Naive B cell (primary cell): ENCODE measurements around the gene GGT1. TPM values are rescaled to one million over a fixed set of nuclear protein-coding genes. Genes with fewer than 3 reads are reported as not detected.
"Not testable (repeated sequence)": the region's sequence is repeated elsewhere in the genome, so short reads cannot be mapped to it uniquely, and the experiment has no call there.

Source experiments
- ATAC-seq, 2 donors: fragments of 150-1000 bp; cut with Tn5 transposase; 2 replicates each; pipeline ENCODE4 v1.10.0; 2021; ENCODE audit warnings: low read depth in 2 of 2, mild to moderate bottlenecking in 2 of 2, moderate library complexity in 2 of 2
- DNase-seq: peaks from one replicate; pipeline ENCODE4 v3.0.0; 2022
- H3K27ac Mint-ChIP-seq, 6 donors: one replicate each; pipeline ENCODE4 v1.8.0; 2020 to 2022; ENCODE audit warnings: mild to moderate bottlenecking in 6 of 6, mixed read lengths in 6 of 6, moderate library complexity in 5 of 6, inconsistent platforms in 2 of 6
- H3K27me3 Mint-ChIP-seq, 3 donors: one replicate each; pipeline ENCODE4 v1.8.0; 2021 to 2022; ENCODE audit warnings: mixed read lengths in 3 of 3, mild to moderate bottlenecking in 1 of 3
- H3K36me3 Mint-ChIP-seq, 2 donors: one replicate each; pipeline ENCODE4 v1.8.0; 2020 to 2022; ENCODE audit warnings: mixed read lengths in 2 of 2, inconsistent platforms in 1 of 2, mild to moderate bottlenecking in 1 of 2
- H3K4me1 Mint-ChIP-seq, 3 donors: one replicate each; pipeline ENCODE4 v1.8.0; 2020 to 2022; ENCODE audit warnings: mixed read lengths in 3 of 3, inconsistent platforms in 1 of 3, mild to moderate bottlenecking in 1 of 3, moderate library complexity in 1 of 3
- H3K4me3 Mint-ChIP-seq, 8 donors: one replicate each; pipeline ENCODE4 v1.8.0; 2020 to 2022; ENCODE audit warnings: mild to moderate bottlenecking in 8 of 8, mixed read lengths in 8 of 8, moderate library complexity in 8 of 8, inconsistent platforms in 2 of 8
- H3K9me3 Mint-ChIP-seq, 7 donors: one replicate each; pipeline ENCODE4 v1.8.0; 2020 to 2022; ENCODE audit warnings: mixed read lengths in 7 of 7, mild to moderate bottlenecking in 5 of 7, inconsistent platforms in 2 of 7, moderate library complexity in 1 of 7
- polyA plus RNA-seq, 6 donors: library from polyadenylated mRNA; unstranded; fragments of 300-500 nt; fragmentation: Illumina TruSeq; gene quantifications; one replicate each; pipeline ENCODE4 v1.2.3, GENCODE V29; 2021; ENCODE audit warnings: low read depth in 6 of 6

GGT1 gene
- polyA plus RNA-seq, 6 donors from 2014 or later: 0.17 to 0.90 (median 0.70) TPM; not detected in 2

DNA sequence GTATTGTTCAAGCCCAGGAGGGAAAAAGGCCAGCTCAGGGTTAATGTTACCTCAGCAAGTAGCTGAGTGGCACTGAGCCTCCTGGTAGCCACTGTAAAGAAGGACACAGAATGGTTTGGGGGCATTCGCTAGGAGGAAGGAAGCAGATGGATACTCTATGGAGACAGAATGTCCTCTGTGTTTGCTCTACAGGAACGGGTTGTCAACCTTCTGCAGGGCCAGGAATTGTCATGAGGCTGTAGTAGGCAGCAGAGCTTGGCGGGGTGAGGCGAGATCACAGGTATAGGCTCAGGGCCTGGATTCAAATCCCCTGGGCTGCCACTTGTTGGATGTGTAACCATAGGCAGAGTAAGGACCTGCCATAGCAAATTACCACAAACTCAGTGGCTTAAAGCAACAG is 7.1 kb upstream of the GGT1 start:
- H3K27me3 Mint-ChIP-seq: peaks cover 0 to 28% (median 5%) of the 10 kb centered on the region in 3 donors
- H3K4me3 Mint-ChIP-seq: no peak overlapping the region
- H3K4me1 Mint-ChIP-seq: peaks cover 6 to 9% (median 8%) of the 10 kb centered on the region in 3 donors
- H3K27ac Mint-ChIP-seq: peak overlapping the region in 1 of 6 donors; percentile 36
- peaks cover 0 to 1% (median 0%) of the 10 kb centered on the region in 7 donors for H3K9me3 Mint-ChIP-seq
- no peak for ATAC-seq
- no peak for DNase-seq
- H3K36me3 Mint-ChIP-seq: no peaks in the 10 kb centered on the region

DNA sequence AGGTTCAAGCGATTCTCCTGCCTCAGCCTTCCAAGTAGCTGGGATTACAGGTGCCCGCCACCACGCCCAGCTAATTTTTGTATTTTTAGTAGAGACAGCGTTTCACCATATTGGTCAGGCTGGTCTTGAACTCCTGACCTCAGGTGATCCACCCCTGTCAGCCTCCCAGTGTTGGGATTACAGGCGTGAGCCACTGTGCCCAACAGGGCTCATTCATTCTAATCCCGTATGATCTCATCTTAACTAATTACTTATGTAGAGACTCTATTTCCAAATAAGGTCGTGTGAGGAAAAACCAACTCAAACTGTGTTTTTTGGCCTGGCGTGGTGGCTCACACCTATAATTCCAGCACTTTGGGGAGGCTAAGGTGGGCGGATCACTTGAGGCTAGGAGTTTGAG is 5.9 kb upstream of the GGT1 start:
- H3K4me3 Mint-ChIP-seq, H3K27ac Mint-ChIP-seq, H3K9me3 Mint-ChIP-seq, ATAC-seq, H3K36me3 Mint-ChIP-seq, DNase-seq: not testable (repeated sequence)
- peaks cover 0 to 15% (median 4%) of the 10 kb centered on the region in 3 donors for H3K27me3 Mint-ChIP-seq
- H3K4me1 Mint-ChIP-seq: peaks cover 6 to 10% (median 8%) of the 10 kb centered on the region in 3 donors

DNA sequence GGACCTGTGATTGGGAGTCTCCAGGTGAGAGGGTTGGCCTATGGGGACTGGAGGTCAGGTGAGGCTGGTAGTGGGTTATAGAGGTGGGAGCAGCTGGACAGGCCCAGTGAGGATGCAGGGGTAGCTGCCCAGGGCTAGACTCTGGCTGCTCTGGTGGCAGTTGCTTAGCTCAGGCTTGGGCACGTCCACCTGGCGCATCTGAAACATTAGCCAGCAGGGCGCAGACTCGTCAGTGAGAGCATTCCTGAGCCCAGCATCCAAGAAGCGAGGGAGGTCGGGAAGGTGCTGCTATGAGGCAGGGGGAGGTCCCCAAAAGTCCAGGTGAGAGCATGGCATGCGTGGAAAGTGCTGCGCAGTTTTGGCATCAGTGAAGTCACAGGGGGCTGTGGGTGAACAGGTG is 3.5 kb upstream of the GGT1 start:
- Mint-ChIP-seq H3K4me3 (no peak overlapping the region), H3K4me1 (peaks cover 13 to 21% (median 15%) of the 10 kb centered on the region in 3 donors), H3K36me3 (no peaks in the 10 kb centered on the region), H3K27me3 (peaks cover 0 to 10% (median 0%) of the 10 kb centered on the region in 3 donors), H3K27ac (peak overlapping the region in 3 of 6 donors; percentile 22 to 63 (median 53)), H3K9me3 (peaks cover 0 to 1% (median 0%) of the 10 kb centered on the region in 7 donors)
- no peak for DNase-seq
- no peak for ATAC-seq

DNA sequence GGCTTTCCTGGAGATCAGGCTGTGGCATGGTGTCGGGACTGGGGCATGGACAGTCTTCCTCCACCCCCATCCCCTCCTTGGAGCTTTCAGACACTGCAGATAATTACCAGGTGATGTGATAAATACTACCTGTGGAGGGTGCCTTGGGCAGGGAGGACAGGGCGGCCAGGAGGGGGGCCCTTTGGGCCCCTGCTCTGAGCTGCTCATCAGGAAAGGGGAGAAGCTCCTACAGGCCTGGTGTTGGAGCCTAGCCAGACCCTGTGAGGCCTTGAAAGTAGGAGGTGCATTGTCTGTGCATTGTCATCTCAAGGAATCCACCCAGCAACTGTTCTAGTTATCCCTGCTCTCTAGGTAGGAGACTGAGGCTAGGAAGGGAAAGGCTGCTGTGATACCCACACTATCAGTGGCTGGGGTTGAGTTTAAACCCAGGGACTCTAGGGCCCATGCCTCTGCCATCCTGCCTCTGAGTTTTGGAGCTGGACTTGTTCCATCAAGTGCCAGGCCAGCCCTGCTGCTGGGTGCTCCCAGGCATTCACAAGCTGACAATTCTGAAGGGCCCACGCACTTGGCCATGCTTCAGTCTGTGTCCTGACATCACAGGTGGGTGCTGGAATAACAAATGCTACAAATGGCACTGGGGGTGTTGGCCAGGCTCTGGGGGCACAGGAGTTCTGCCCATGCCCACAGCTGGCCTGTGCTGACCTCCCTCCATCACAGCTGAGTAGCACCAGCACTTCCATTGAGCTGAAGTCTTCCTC is 2.9 kb upstream of the GGT1 start:
- not testable (repeated sequence) for H3K9me3 Mint-ChIP-seq, H3K4me3 Mint-ChIP-seq, DNase-seq, H3K36me3 Mint-ChIP-seq, ATAC-seq, H3K27me3 Mint-ChIP-seq
- peak overlapping the region in 2 of 6 donors; percentile 22 to 63 for H3K27ac Mint-ChIP-seq
- H3K4me1 Mint-ChIP-seq: peaks cover 13 to 21% (median 15%) of the 10 kb centered on the region in 3 donors

DNA sequence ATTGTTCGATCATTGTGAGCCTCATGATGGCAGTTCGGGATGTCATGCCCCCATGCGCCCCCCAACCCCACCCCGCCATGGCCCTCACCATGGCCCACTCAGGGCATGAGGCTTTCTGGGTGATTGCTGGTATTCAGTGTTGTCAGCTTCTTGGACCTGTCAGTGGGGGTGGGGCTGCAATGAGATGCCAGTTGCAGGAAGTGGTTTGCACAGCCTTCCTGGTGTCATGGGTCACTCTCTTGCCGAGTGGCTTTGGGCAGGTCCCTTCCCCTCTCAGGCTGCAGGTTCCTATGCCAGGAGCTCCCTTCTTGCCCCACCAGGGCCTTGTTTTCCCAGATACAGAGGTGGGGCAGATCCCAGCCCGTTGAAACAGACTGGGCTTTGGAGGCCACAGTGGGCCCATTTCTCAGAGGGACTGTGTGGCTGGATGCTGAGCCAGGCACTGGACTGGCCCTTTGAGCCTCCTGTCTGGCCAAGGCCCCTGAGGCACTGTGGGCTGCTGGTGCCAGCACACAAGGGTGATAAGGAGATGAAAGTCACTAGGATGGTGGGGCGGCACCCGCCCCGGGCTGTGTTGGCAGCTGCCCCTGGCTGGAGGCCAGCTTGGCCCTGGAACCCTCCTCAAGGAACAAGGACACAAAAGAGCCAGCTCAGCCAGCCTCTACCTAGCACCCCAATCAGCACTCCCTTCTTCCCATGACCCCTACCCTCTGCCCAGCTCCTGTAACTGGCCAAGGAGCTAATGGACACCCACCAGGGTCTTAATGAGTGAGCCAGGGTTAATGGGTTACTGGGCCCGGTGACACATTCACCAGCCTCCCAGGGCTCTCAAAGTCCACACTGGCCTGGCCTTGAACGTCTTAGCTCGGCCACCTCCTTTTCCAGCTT is 1.5 kb upstream of the GGT1 start:
- Mint-ChIP-seq H3K27ac (peak overlapping the region in 2 of 6 donors; percentile 42 to 53), H3K9me3 (peaks cover 0 to 1% (median 0%) of the 10 kb centered on the region in 7 donors), H3K36me3 (no peaks in the 10 kb centered on the region), H3K27me3 (no peaks in the 10 kb centered on the region), H3K4me3 (no peak overlapping the region), H3K4me1 (peaks cover 13 to 21% (median 15%) of the 10 kb centered on the region in 3 donors)
- no peak for ATAC-seq
- no peak for DNase-seq

DNA sequence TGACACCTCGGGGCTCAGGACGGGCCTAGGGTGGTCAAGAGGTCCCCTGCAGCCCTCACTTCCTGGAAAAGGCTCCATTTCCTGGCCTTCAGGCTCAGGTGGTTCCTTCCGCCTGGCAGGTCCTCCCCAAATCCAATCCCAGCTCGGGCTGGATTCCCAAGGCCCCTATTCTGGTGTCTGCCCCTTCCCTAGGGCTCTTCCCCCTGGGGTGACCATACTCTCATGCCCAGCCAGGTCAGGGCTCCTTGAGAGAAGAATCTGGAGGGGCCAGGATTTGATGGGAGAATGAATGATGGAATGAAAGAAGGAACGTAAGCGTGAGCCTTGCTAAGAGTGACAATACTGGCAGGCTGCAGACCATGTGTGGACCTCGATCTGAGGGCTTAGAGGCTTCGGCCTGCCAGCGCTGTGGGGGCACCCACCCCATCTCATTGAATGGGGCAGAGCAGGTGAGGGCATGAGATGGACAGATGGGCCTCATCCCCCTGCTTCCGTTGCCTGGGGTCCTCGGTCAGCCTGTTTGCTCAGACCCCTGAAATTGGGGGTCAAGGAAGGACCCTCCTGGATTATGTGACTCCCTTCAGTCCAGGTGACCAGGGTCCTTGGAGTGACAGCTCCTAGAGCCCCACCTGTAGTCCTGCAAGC is 766 bp upstream of the GGT1 start:
- ATAC-seq, H3K27me3 Mint-ChIP-seq, H3K9me3 Mint-ChIP-seq, H3K4me3 Mint-ChIP-seq, H3K36me3 Mint-ChIP-seq, DNase-seq: not testable (repeated sequence)
- peaks cover 13 to 21% (median 15%) of the 10 kb centered on the region in 3 donors for H3K4me1 Mint-ChIP-seq
- peak overlapping the region in 1 of 6 donors; percentile 47 for H3K27ac Mint-ChIP-seq

DNA sequence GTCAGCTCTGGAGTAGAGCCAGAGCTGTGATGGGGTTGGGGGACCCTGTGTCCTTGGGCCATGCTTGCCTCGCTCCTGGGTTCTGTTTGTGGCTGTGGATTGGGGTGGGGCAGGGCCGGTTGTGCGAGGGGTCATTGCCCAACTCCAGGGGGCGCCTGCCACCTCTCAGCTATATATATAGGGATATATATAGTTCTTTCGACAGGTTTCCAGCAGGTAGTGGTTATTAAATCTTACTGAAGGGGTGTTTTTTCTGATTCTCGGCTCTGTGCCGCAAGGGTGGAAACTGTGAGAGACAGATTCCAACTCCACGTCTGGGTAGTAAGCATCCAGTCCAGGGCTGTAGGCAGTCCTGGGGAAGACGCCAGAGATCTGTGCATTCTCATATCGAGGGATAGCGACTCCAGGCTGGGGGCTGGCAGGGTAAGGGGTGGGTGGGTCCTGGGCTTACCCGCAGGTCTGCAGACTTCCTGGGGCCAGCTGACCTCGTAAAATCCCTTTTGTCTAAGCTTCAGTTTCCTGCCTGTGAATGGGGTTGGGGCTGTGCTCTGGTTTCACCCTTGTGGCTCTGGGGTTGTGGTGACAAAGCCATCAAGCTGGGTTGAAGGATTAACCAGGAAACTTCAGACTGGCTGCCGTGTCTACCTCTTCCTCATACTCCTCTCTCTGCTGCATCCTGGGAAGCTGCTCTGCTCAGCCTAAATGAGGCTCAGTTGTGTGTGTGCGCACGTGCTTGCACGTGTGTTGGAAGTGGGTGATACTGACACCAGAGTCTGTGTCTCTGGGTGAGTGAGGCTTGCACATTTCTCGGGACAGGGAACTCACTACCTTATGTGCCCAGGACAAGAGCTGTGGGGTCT is 1.0 kb downstream of the GGT1 start:
- not testable (repeated sequence) for H3K36me3 Mint-ChIP-seq, DNase-seq, H3K9me3 Mint-ChIP-seq, H3K27me3 Mint-ChIP-seq
- Mint-ChIP-seq H3K27ac (peak overlapping the region in 4 of 6 donors; percentile 51 to 84 (median 69)), H3K4me3 (peak overlapping the region in 5 of 8 donors; percentile 3 to 67 (median 39)), H3K4me1 (peaks cover 13 to 23% (median 18%) of the 10 kb centered on the region in 3 donors)
- peak; percentile 19 to 39 for ATAC-seq

DNA sequence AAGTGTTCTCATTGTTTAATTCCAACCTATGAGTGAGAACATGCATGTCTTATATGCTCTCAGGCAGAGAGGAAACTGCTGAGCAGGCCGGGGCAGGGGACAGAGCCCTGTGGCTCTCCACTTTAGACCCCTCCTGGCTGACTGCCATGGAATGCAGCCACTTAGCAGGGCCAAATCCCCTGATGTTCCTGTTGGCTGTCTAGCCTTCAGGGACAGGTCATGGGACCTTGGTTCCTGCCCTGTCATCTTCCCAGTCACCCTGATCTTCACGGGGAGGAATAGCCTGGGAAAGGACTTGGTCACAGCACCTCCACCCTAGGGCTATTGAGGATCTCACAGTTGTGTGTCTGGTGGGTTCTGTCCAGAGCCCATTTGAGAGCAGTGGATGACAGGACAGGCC is 3.3 kb downstream of the GGT1 start:
- DNase-seq, H3K4me3 Mint-ChIP-seq, H3K9me3 Mint-ChIP-seq, H3K27me3 Mint-ChIP-seq, H3K27ac Mint-ChIP-seq, H3K36me3 Mint-ChIP-seq, ATAC-seq: not testable (repeated sequence)
- H3K4me1 Mint-ChIP-seq: peaks cover 13 to 16% (median 15%) of the 10 kb centered on the region in 3 donors

DNA sequence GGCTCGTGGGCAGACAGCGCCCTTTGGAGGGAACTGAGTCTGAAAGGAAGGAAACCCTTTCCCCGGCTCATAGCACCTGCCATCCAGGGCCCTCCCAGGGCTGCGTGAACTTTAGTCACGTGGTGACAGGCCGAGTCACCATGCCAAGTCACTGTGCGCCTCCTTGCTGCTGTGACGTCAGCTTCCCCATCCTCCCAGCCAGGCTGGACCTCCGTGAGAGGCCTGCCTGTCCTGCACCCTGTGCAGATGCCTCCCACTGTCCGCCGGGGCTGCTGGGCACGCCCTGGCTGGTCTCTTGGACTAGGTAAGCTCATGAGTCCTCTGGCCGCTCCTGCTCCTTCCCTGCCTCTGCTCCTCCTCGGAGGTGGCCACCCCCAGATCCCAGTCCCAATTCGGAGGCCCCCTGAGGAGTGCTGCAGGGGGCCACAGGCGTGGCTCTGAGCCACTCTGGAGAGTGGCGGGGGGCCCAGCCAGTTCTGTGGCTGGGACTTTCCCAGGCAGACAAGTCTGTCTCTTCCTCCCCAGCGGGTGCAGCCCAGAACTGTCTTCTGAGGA is 4.5 kb downstream of the GGT1 start:
- not testable (repeated sequence) for H3K9me3 Mint-ChIP-seq, DNase-seq, H3K36me3 Mint-ChIP-seq, H3K27me3 Mint-ChIP-seq
- Mint-ChIP-seq H3K27ac (peak overlapping the region in 5 of 6 donors; percentile 26 to 88 (median 82)), H3K4me3 (peak overlapping the region in 3 of 8 donors; percentile 32 to 79 (median 47)), H3K4me1 (peaks cover 13 to 16% (median 15%) of the 10 kb centered on the region in 3 donors)
- ATAC-seq: peak; percentile 27 to 72

DNA sequence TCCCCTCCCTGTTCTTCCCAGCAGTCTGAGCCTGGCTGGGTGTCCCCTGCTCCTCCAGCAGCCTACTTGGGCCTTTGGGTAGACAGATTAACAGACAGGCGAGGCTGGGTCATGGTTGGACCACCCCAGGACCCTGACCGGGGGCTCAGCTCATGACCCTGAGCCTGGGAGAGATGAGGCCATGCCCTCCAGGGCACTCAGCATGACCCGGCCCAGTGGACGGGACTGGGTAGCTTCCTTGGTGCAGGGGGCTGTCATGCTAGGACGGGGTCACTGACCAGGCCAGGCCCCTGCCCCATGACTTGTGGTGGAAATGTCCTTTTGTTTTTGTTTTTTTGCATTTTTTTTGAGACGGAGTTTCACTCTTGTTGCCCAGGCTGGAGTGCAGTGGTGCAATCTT is 5.3 kb downstream of the GGT1 start:
- DNase-seq, H3K4me3 Mint-ChIP-seq, ATAC-seq, H3K9me3 Mint-ChIP-seq, H3K27me3 Mint-ChIP-seq, H3K36me3 Mint-ChIP-seq: not testable (repeated sequence)
- Mint-ChIP-seq H3K4me1 (peaks cover 11 to 14% (median 13%) of the 10 kb centered on the region in 3 donors), H3K27ac (peak overlapping the region in 1 of 6 donors; percentile 87)

DNA sequence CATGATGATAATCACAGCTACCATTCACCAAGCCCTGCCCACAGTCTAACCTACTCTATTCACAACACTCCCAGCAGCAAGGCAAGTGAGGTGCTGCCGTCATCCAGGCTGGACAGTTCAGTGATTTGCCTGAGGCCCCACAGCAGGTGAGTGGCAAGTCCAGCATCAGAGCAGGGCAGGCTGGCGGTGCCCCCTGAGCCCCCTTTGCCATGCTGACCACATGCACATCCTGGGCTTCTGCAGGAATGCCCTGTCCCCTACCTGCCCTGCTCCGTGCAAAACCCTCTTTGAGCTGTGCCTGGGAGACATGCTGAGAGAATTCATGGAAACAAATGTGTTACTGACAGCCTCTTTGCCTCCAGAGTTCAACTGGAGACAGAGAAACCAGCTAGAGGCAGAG is 6.9 kb downstream of the GGT1 start:
- not testable (repeated sequence) for H3K4me1 Mint-ChIP-seq, ATAC-seq, H3K27ac Mint-ChIP-seq, H3K27me3 Mint-ChIP-seq, H3K36me3 Mint-ChIP-seq, H3K4me3 Mint-ChIP-seq, H3K9me3 Mint-ChIP-seq, DNase-seq

DNA sequence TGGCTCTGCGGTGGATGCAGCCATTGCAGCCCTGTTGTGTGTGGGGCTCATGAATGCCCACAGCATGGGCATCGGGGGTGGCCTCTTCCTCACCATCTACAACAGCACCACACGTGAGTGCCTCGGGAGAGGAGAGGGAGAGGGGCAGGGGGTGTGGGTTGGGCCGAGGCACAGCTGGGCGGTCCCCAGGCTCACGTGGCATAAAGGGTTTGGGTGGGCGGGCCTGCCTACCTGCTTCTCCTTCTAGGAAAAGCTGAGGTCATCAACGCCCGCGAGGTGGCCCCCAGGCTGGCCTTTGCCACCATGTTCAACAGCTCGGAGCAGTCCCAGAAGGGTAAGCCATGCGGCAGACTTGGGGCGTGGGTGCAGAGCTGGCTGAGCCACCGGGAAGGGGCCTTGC is 11.8 kb downstream of the GGT1 start:
- not testable (repeated sequence) for DNase-seq, H3K4me3 Mint-ChIP-seq, H3K4me1 Mint-ChIP-seq, H3K27ac Mint-ChIP-seq, H3K36me3 Mint-ChIP-seq, H3K9me3 Mint-ChIP-seq, H3K27me3 Mint-ChIP-seq, ATAC-seq
